GM12878 (cell line): ENCODE results near the gene ASB6. TPM values are rescaled to one million over a fixed set of nuclear protein-coding genes. Genes with fewer than 3 reads are reported as not detected.

Experiments
- BCL3 ChIP-seq: IDR thresholded peaks from 2 replicates; pipeline ENCODE4 v1.6.1; 2011; ENCODE audit warnings: borderline replicate concordance, low read depth, mild to moderate bottlenecking, moderate library complexity, low read length; ENCODE audit not compliant: insufficient read depth, poor library complexity, severe bottlenecking
- CUX1 ChIP-seq: IDR thresholded peaks from 2 replicates; pipeline ENCODE4 v1.6.1; 2012; ENCODE audit warnings: improper control_type of control experiment, low read depth, low read length; ENCODE audit not compliant: insufficient replicate concordance
- FOXK2 ChIP-seq: fragments of 450-650 bp; IDR thresholded peaks from 2 replicates; pipeline ENCODE4 v1.6.1; 2017; ENCODE audit warnings: mild to moderate bottlenecking, moderate library complexity
- IRF3 ChIP-seq: fragments of 450-650 bp; IDR thresholded peaks from 2 replicates; pipeline ENCODE4 v1.6.1; 2014; ENCODE audit warnings: mild to moderate bottlenecking
- IRF4 ChIP-seq: IDR thresholded peaks from 2 replicates; pipeline ENCODE4 v1.6.1; 2011; ENCODE audit warnings: low read depth, low read length
- MYC ChIP-seq: IDR thresholded peaks from 2 replicates; pipeline ENCODE4 v1.6.1; 2011; ENCODE audit warnings: mild to moderate bottlenecking, low read length, moderate library complexity, inconsistent platforms; ENCODE audit not compliant: insufficient read depth, insufficient replicate concordance, insufficient read length, severe bottlenecking
- NR2C1 ChIP-seq: fragments of 450-650 bp; IDR thresholded peaks from 2 replicates; pipeline ENCODE4 v1.6.1; 2017; ENCODE audit warnings: antibody characterized with exemption, mild to moderate bottlenecking, moderate library complexity
- NRF1 ChIP-seq: conservative IDR thresholded peaks from 2 replicates; pipeline ENCODE4 v1.6.1; 2011; ENCODE audit warnings: mild to moderate bottlenecking, low read depth, low read length, improper control_type of control experiment
- TCF7 ChIP-seq: IDR thresholded peaks from 2 replicates; pipeline ENCODE4 v1.6.1; 2014; ENCODE audit warnings: antibody characterized with exemption, borderline replicate concordance
- polyA plus RNA-seq, 11 experiments: library from polyadenylated mRNA; depleted of rRNA in 4 of 11; unstranded in 6 of 11; stranded (reverse) in 5 of 11; fragments of >200 nt; fragmentation: Nextera tagmentation in 4 of 11; fragmentation: Illumina TruSeq in 1 of 11; extraction: Ambion mirVana in 4 of 11; extraction: Trizol in 1 of 11; gene quantifications; 1 replicate in 1 of 11; 2 replicates in 10 of 11; pipeline versions ENCODE4 v1.2.1 to v1.2.3, GENCODE V29; 2011 to 2016; ENCODE audit warnings: inconsistent platforms in 2 of 11, missing spikeins in 2 of 11, low read depth in 1 of 11
- total RNA-seq, 4 experiments: library from RNA; depleted of rRNA in 3 of 4; stranded (reverse); fragments of >200 nt in 3 of 4; fragmentation: Illumina TruSeq in 1 of 4; extraction: Trizol in 1 of 4; gene quantifications; 2 replicates each; pipeline versions ENCODE4 v1.2.1 to v1.2.3, GENCODE V29; 2013 to 2021

The ASB6 gene
- total and polyA plus RNA-seq, 10 of the 15 experiments (the other 5 are each of a cell fraction or from before 2014, with no cell fraction given): 0.80 to 18.2 (median 9.9) TPM

- TF ChIP-seq CUX1 (no peak), IRF3 (no peak), NRF1 (no peak), NR2C1 (peak; percentile 59), IRF4 (0 out of 2 replicates have a peak, but pooled peaks have one; percentile 6), TCF7 (no peak), MYC (no peak), BCL3 (no peak), FOXK2 (no peak)
These were observed at the start of gene ASB6 (continued) for GRCh38 chr9:129641750-129642585.
